ELR (cell line): ENCODE measurements around the gene UBC.
"Not testable (repeated sequence)": the region's sequence is repeated elsewhere in the genome, so short reads cannot be mapped to it uniquely, and the experiment has no call there.

ENCODE experiments used
- DNase-seq: peaks from one replicate; pipeline ENCODE4 v3.0.0-alpha.2; 2015; ENCODE audit warnings: low read depth

UBC gene

GRCh38 chr12:124930586-124930985 is 16.1 kb upstream of the UBC start:
- no peak for DNase-seq

GRCh38 chr12:124929649-124930419 is 15.4 kb upstream of the UBC start:
- no peak for DNase-seq

GRCh38 chr12:124928912-124929530 is 14.6 kb upstream of the UBC start:
- DNase-seq, result peak; percentile 71

- DNase-seq, result peak; percentile 98
These were observed 13.9 kb upstream of the UBC start for GRCh38 chr12:124928095-124928911.

- peak; percentile 90 for DNase-seq
These were observed 13.0 kb upstream of the UBC start for GRCh38 chr12:124927201-124928094.

- not testable (repeated sequence) for DNase-seq
These were observed 11.3 kb upstream of the UBC start for GRCh38 chr12:124925782-124926181.

- no peak for DNase-seq
These were observed 10.7 kb upstream of the UBC start for GRCh38 chr12:124925117-124925516.

- peak; percentile 96 for DNase-seq
These were observed 9.7 kb upstream of the UBC start for GRCh38 chr12:124923905-124924734.

- peak; percentile 87 for DNase-seq
These were observed 7.0 kb upstream of the UBC start for GRCh38 chr12:124921200-124922031.

- no peak for DNase-seq
These were observed 6.0 kb upstream of the UBC start for GRCh38 chr12:124920353-124920935.

GRCh38 chr12:124919521-124920352 is 5.3 kb upstream of the UBC start:
- peak; percentile 64 for DNase-seq

GRCh38 chr12:124918622-124918988 is 4.2 kb upstream of the UBC start:
- DNase-seq, result not testable (repeated sequence)

GRCh38 chr12:124917841-124918621 is 3.6 kb upstream of the UBC start:
- no peak for DNase-seq

GRCh38 chr12:124917135-124917840 is 2.8 kb upstream of the UBC start:
- peak; percentile 100 for DNase-seq

GRCh38 chr12:124916374-124917134 is 2.1 kb upstream of the UBC start:
- peak; percentile 97 for DNase-seq
